Heart right ventricle (tissue), 16 donors: ENCODE results near the gene AKT3. TPM values are rescaled to one million over a fixed set of nuclear protein-coding genes. Genes with fewer than 3 reads are reported as not detected.

ENCODE experiments used
- ATAC-seq, 8 donors: fragments of 200-7000 bp; cut with Tn5 transposase; one replicate each; pipeline ENCODE4 v1.9.1; 2020; ENCODE audit warnings: mild to moderate bottlenecking in 8 of 8, moderate library complexity in 8 of 8, moderate number of reproducible peaks in 1 of 8
- DNase-seq, 2 donors: peaks; one replicate each; pipeline ENCODE4 v3.0.0-alpha.2; 2020
- H3K27ac ChIP-seq, 10 donors: fragments of 200-600 bp; sonication (generic) in 2 of 10; one replicate each; pipeline versions ENCODE4 v1.5.0 to v1.8.0; 2020 to 2022; ENCODE audit warnings: mild to moderate bottlenecking in 3 of 10
- H3K27me3 ChIP-seq, 7 donors: fragments of 200-600 bp; one replicate each; pipeline ENCODE4 v1.8.0; 2021 to 2022; ENCODE audit warnings: mild to moderate bottlenecking in 2 of 7
- H3K36me3 ChIP-seq, 9 donors: fragments of 200-600 bp; sonication (generic) in 1 of 9; one replicate each; pipeline versions ENCODE4 v1.5.0 to v1.8.0; 2020 to 2022; ENCODE audit warnings: mild to moderate bottlenecking in 2 of 9
- H3K4me1 ChIP-seq, 9 donors: fragments of 200-600 bp; sonication (generic) in 1 of 9; one replicate each; pipeline versions ENCODE4 v1.5.0 to v1.8.0; 2020 to 2022; ENCODE audit warnings: mild to moderate bottlenecking in 4 of 9
- H3K4me3 ChIP-seq, 10 donors: fragments of 200-600 bp; sonication (generic) in 2 of 10; one replicate each; pipeline versions ENCODE4 v1.5.0 to v1.8.0; 2020 to 2022; ENCODE audit warnings: mild to moderate bottlenecking in 7 of 10, moderate library complexity in 2 of 10
- H3K9me3 ChIP-seq, 11 donors: fragments of 200-600 bp in 10 of 11; sonication (generic) in 2 of 11; one replicate each; pipeline versions ENCODE4 v1.5.0 to v1.8.0; 2013 to 2022; ENCODE audit warnings: mild to moderate bottlenecking in 2 of 11, control low read depth in 1 of 11, moderate library complexity in 1 of 11
- WGBS, 2 donors: extraction: QIAGEN DNeasy Blood & Tissue Kit; methylation state at CpG; one replicate each; pipeline ENCODE4 v1.1.7; 2013; ENCODE audit warnings: inconsistent platforms in 1 of 2; 5-methylcytosine and 5-hydroxymethylcytosine counted together
- intact Hi-C, 10 donors: fragments of 100-400 bp; cut with DNase I; formaldehyde crosslinking; loops; one replicate each; pipeline versions ENCODE4 v1.11.1 to v1.14.2; 2022
- polyA plus RNA-seq, 2 donors: library from polyadenylated mRNA; stranded (reverse); fragments of 200-250 nt; gene quantifications; one replicate each; pipeline ENCODE4 v1.2.3, GENCODE V29; 2013
- total RNA-seq, 10 donors: library from RNA; stranded (reverse); fragmentation: NEBNext Ultra II Directional in 3 of 10; extraction: Animal tissue kit (Norgen Biotek cat#: 25700) in 3 of 10; gene quantifications; one replicate each; pipeline versions ENCODE4 v1.2.1 to v1.2.4, GENCODE V29; 2021 to 2023
- TF ChIP-seq, protein P1 (sequence below), 9 donors: fragments of 200-600 bp; sonication (generic) in 2 of 9; IDR thresholded peaks; one replicate each; pipeline versions ENCODE4 v1.5.0 to v1.8.0; 2021 to 2022; ENCODE audit warnings: antibody characterized with exemption in 9 of 9, mild to moderate bottlenecking in 5 of 9, moderate library complexity in 1 of 9
- donor health status: Arrhythmogenic right ventricular cardiomyopathy.
- donor health status: ischemic (EF 13 %, LVEDD 7.1; RV severe dilation, severe dysfunction).
- donor health status: healthy with polysubstance abuse.
- donor health status: DM: no; HTN: yes; CAD: no.
- donor health status: DM: no; HTN: no; CAD: no.
- donor health status: ischemic (EF 25% LVEDD 6.9; RV normal size, moderate dysfunction).
- donor health status: ischemic (EF 25% LVEDD 5.7; RV mildly dilated, moderate dysfunction).
- donor health status: healthy.
- donor health status: DM: yes; HTN: yes; CAD: no.
- donor health status: Ischemic cardiomyopathy.
- donor health status: ischemic (EF 35%, LVEDD 5.7; RV mildly dilated, moderate dysfunction).
- donor health status: nonischemic (EF 11% LVEDD 7.7; RV severe dilation, severe dysfunction).
- donor health status: DM: yes; HTN: yes; CAD: no.
- donor health status: PGD.
- donor health status: ischemic (EF 29% LVEDD 5.4; RV normal size, mild dysfunction).
- donor health status: nonischemic (EF 23%, LVEDD 6.1; RV moderate dilation, normal function).

The AKT3 gene
- total and polyA plus RNA-seq, 12 donors: 6.5 to 27.6 (median 17.7) TPM

DNA sequence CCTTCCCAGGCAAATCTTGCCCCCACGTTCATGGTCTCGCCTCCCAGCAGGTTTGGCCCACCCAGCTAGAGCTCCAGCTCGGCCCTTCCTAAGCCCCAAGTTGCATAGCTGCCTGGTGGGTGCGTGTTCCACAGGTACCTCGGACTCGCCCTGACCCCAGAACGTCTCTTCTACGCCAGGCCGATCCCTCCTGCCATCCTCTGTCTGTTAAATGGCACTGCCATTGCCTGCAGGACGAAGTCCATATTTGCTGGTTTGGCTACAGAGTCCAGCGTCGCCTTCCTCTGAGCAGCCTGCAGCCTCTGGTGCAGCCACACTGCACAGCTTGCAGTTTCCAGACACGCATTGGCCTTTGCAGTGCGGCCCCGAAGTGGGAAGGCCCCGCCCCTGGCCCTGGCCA lies 366.1 kb downstream of the AKT3 start:
- Histone ChIP-seq H3K4me3 (no peak overlapping the region), H3K27me3 (no peaks in the 10 kb centered on the region), H3K4me1 (peaks cover 4 to 19% (median 14%) of the 10 kb centered on the region in 9 donors), H3K9me3 (no peaks in the 10 kb centered on the region), H3K36me3 (peaks cover 0 to 8% (median 0%) of the 10 kb centered on the region in 9 donors), H3K27ac (no peak overlapping the region)
- 95 to 97% methylated on average over 16 of the region's 16 CpGs for WGBS, 2 donors
- ATAC-seq: no peak
- intact Hi-C loops: no loop called here
- TF ChIP-seq, protein P1, sequence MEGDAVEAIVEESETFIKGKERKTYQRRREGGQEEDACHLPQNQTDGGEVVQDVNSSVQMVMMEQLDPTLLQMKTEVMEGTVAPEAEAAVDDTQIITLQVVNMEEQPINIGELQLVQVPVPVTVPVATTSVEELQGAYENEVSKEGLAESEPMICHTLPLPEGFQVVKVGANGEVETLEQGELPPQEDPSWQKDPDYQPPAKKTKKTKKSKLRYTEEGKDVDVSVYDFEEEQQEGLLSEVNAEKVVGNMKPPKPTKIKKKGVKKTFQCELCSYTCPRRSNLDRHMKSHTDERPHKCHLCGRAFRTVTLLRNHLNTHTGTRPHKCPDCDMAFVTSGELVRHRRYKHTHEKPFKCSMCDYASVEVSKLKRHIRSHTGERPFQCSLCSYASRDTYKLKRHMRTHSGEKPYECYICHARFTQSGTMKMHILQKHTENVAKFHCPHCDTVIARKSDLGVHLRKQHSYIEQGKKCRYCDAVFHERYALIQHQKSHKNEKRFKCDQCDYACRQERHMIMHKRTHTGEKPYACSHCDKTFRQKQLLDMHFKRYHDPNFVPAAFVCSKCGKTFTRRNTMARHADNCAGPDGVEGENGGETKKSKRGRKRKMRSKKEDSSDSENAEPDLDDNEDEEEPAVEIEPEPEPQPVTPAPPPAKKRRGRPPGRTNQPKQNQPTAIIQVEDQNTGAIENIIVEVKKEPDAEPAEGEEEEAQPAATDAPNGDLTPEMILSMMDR (IDR thresholded peaks at IDR 0.05): no peak
- DNase-seq: no peak

DNA sequence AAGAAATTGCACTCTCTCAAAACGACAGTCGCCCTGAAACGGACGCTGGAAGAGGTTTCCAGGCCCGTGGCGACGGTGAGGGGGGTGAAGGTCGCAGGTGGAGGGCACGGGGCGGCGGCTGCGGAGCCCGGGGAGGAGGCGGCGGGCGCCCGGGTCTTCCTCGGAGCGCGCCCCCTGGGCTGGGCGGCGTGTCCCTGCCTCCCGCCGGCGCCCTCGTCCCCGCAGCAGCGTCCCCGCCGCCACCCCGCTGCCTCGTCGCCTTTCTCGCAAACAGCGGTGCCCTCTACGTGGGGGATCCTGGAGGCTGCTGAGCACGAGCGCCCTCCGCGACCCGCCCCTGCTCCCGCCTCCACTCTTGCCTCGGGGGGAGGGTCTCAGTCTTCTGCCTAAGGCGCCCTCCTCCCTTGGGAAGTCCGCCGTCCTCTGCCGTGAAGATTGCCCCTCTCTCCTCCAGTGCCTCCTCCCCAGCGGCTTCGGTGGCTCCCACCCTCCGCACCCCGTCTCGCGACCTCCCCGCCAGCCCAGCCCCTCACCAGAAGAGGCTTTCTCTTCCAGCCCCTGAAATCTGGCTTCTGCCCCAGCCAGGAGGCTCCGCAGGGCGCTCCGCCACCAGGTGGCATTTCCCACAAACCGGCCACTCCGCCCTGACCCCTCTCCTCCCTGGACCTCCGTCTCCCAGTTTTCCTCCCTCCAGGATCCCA lies 366.8 kb downstream of the AKT3 start:
- DNase-seq (no peak), ATAC-seq (peak in 7 of 8 donors; percentile 21 to 66 (median 48))
- intact Hi-C loops: no loop called here
- Histone ChIP-seq H3K4me3 (peak overlapping the region; percentile 18 to 53 (median 46)), H3K36me3 (peaks cover 0 to under 1% (median 0%) of the 10 kb centered on the region in 9 donors), H3K27ac (no peak overlapping the region), H3K4me1 (peaks cover 4 to 19% (median 14%) of the 10 kb centered on the region in 9 donors), H3K9me3 (no peaks in the 10 kb centered on the region), H3K27me3 (no peaks in the 10 kb centered on the region)
- 12 to 18% methylated on average over 59 to 60 of the region's 60 CpGs for WGBS, 2 donors
- TF ChIP-seq, protein P1 (IDR thresholded peaks at IDR 0.05): peak in 5 of 9 donors; percentile 9 to 17 (median 12)

DNA sequence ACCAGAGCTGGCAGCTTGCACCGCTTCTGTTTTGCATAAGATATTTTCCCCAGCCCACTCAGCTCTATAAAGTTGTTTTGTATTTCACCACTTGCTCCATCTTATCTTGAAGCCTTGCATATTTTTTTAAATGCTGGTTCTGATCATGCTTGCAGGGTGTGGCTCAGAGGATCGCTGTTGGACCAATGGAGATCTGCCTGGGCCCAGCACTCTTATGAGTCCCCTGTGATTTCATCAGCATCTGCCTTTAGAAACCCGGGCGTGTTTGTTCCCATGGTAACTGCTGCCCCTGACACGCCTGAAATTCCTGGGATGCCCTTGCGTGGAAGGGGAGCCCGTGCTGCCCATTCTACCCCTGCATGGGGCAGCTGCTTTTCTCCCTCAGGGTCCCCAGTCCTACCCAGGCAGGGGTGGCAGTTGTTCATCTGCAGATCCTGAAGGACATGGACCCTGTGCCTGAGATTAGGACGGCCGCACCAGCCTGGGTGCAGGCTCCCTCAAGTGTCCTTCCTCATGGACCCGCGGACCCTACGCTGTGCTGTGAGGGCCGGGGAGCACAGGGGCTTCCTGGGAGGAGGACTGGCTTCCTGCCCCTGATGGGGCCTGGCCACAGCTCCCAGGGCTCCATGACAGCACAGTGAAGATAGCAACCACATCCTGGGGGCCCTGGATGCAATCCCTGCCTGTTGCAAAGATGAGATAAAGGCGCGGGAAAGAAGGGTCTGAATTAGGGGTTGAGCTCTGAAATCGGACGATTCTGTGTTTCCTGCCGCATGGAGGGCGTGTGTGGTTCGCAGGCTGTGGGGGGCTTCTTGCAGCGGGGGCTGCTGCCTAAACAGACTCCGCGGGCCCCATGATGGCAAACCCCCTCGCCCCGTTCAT lies 367.7 kb downstream of the AKT3 start:
- no peaks in the 10 kb centered on the region for H3K36me3 ChIP-seq
- TF ChIP-seq, protein P1 (IDR thresholded peaks at IDR 0.05): no peak
- 23 to 27% methylated on average over 25 of the region's 25 CpGs for WGBS, 2 donors
- peak overlapping the region in 9 of 10 donors; percentile 26 to 53 (median 47) for H3K4me3 ChIP-seq
- ATAC-seq (peak in 7 of 8 donors; percentile 48 to 76 (median 57)), DNase-seq (no peak)
- peaks cover 4 to 19% (median 14%) of the 10 kb centered on the region in 9 donors for H3K4me1 ChIP-seq
- no peaks in the 10 kb centered on the region for H3K9me3 ChIP-seq
- intact Hi-C loops: no loop called here
- no peak overlapping the region for H3K27ac ChIP-seq
- H3K27me3 ChIP-seq: no peaks in the 10 kb centered on the region

DNA sequence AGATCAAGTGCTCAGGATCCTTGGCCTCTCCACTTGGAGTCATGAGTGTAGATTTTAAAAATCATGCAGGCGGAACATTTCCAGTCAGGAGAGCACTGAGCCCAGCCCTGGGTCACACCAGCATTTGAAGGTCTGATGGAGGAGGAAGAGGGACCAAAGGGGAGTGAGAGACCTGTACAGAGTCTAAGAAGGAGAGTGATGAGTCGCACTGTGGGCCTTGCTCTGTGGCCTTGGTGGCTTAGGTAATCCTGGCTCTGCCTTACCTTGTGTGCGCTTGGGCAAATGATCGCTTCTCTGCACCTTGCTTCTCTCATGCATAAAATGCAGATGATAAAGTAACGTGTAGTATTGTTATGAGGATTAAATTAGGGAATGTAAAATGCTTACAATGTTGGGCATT lies 368.9 kb downstream of the AKT3 start:
- H3K27me3 ChIP-seq: no peaks in the 10 kb centered on the region
- 94 to 96% methylated on average over 5 of the region's 5 CpGs for WGBS, 2 donors
- no peak overlapping the region for H3K4me3 ChIP-seq
- DNase-seq (no peak), ATAC-seq (no peak)
- no peak overlapping the region for H3K27ac ChIP-seq
- intact Hi-C loops: no loop called here
- peaks cover 0 to 3% (median 0%) of the 10 kb centered on the region in 9 donors for H3K36me3 ChIP-seq
- TF ChIP-seq, protein P1 (IDR thresholded peaks at IDR 0.05): no peak
- no peaks in the 10 kb centered on the region for H3K9me3 ChIP-seq
- peaks cover 4 to 19% (median 14%) of the 10 kb centered on the region in 9 donors for H3K4me1 ChIP-seq
